Right cardiac atrium (tissue), 5 donors: ENCODE data around the gene PCDHB9. TPM values are rescaled to one million over a fixed set of nuclear protein-coding genes. Genes with fewer than 3 reads are reported as not detected.
"Not testable (repeated sequence)": the region's sequence is repeated elsewhere in the genome, so short reads cannot be mapped to it uniquely, and the experiment has no call there.

Experiments used
- ATAC-seq, 2 donors: fragments of 200-7000 bp; cut with Tn5 transposase; one replicate each; pipeline versions ENCODE4 v1.8.0 to v1.9.1; 2020; ENCODE audit warnings: moderate library complexity in 2 of 2, mild to moderate bottlenecking in 1 of 2
- DNase-seq, 3 donors: peaks; one replicate each; pipeline ENCODE4 v3.0.0-alpha.2; 2020
- H3K27ac ChIP-seq: one replicate; pipeline ENCODE4 v1.5.1; 2013; ENCODE audit warnings: mild to moderate bottlenecking, low read length, control low read depth, moderate library complexity
- H3K27me3 ChIP-seq: one replicate; pipeline ENCODE4 v1.6.1; 2013; ENCODE audit not compliant: control insufficient read depth, insufficient read depth
- H3K4me1 ChIP-seq: one replicate; pipeline ENCODE4 v1.6.1; 2013; ENCODE audit warnings: low read length; ENCODE audit not compliant: control insufficient read depth, insufficient read depth
- H3K4me3 ChIP-seq: one replicate; pipeline ENCODE4 v1.5.1; 2013; ENCODE audit warnings: low read length, control low read depth
- H3K9me3 ChIP-seq: one replicate; pipeline ENCODE4 v1.6.1; 2013; ENCODE audit warnings: low read length; ENCODE audit not compliant: control insufficient read depth
- WGBS: extraction: QIAGEN DNeasy Blood & Tissue Kit; methylation state at CpG from one replicate; pipeline ENCODE4 v1.1.7; 2013; 5-methylcytosine and 5-hydroxymethylcytosine counted together
- intact Hi-C, 4 donors: fragments of 100-400 bp; cut with DNase I; formaldehyde crosslinking; loops; one replicate each; pipeline versions ENCODE4 v1.11.0 to v1.14.0; 2022 to 2023
- polyA plus RNA-seq: library from polyadenylated mRNA; stranded (reverse); fragments of 200-250 nt; gene quantifications from one replicate; pipeline ENCODE4 v1.2.3, GENCODE V29; 2013
- total RNA-seq, 4 donors: library from RNA; stranded (reverse); fragmentation: NEBNext Ultra II Directional; extraction: Animal tissue kit (Norgen Biotek cat#: 25700); gene quantifications; one replicate each; pipeline ENCODE4 v1.2.1, GENCODE V29; 2021
- donor health status: healthy with polysubstance abuse.
- donor health status: DM: no; HTN: yes; CAD: no.
- donor health status: DM: no; HTN: no; CAD: no.
- donor health status: DM: no; HTN: yes; CAD: no; lungs with severe emphysema.
- donor health status: DM: yes; HTN: yes; CAD: no.

PCDHB9 gene
- total and polyA plus RNA-seq, 5 donors = 0.63 to 2.4 (median 1.9) TPM

GRCh38 chr5:141189131-141189530, 2.2 kb downstream of the PCDHB9 start:
- H3K4me1 ChIP-seq, H3K4me3 ChIP-seq, H3K27me3 ChIP-seq, ATAC-seq, H3K27ac ChIP-seq, intact Hi-C loops, DNase-seq: not testable (repeated sequence)
- WGBS = 28% methylated on average over 30 of the region's 35 CpGs
- peaks cover 10% of the 10 kb centered on the region for H3K9me3 ChIP-seq

GRCh38 chr5:141192110-141192725, 5.3 kb downstream of the PCDHB9 start, which contains the start of gene PCDHB10:
Gene PCDHB10 (plus strand): TSS chr5:141192353. CDS start chr5:141192553, 200 bp downstream.
- intact Hi-C loops = no loop called here
- H3K4me3 ChIP-seq = no peak within 1 kb of the TSS
- 5% methylated on average over 10 of the region's 10 CpGs for WGBS
- H3K27me3 ChIP-seq = no peaks in the 10 kb centered on the region
- DNase-seq = no peak
- H3K27ac ChIP-seq = no peak within 1 kb of the TSS
- H3K4me1 ChIP-seq = no peaks in the 10 kb centered on the region
- no peak for ATAC-seq
- peaks cover 5% of the 10 kb centered on the region for H3K9me3 ChIP-seq

DNA sequence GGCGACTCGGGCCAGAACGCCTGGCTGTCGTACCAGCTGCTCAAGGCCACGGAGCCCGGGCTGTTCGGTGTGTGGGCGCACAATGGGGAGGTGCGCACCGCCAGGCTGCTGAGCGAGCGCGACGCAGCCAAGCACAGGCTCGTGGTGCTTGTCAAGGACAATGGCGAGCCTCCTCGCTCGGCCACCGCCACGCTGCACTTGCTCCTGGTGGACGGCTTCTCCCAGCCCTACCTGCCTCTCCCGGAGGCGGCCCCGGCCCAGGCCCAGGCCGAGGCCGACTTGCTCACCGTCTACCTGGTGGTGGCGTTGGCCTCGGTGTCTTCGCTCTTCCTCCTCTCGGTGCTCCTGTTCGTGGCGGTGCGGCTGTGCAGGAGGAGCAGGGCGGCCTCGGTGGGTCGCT, 7.4 kb downstream of the PCDHB9 start:
- H3K4me1 ChIP-seq, intact Hi-C loops, H3K27ac ChIP-seq, H3K27me3 ChIP-seq, DNase-seq, H3K4me3 ChIP-seq, H3K9me3 ChIP-seq, ATAC-seq: not testable (repeated sequence)
- 24% methylated on average over 25 of the region's 37 CpGs for WGBS

GRCh38 chr5:141196363-141196762, 9.4 kb downstream of the PCDHB9 start:
- H3K9me3 ChIP-seq = peaks cover 3% of the 10 kb centered on the region
- WGBS = 27% methylated on average over 3 of the region's 3 CpGs
- H3K4me1 ChIP-seq = no peaks in the 10 kb centered on the region
- intact Hi-C loops = no loop called here
- H3K4me3 ChIP-seq = peak overlapping the region; percentile 20
- DNase-seq (no peak), ATAC-seq (no peak)
- H3K27me3 ChIP-seq = no peaks in the 10 kb centered on the region
- no peak overlapping the region for H3K27ac ChIP-seq

DNA sequence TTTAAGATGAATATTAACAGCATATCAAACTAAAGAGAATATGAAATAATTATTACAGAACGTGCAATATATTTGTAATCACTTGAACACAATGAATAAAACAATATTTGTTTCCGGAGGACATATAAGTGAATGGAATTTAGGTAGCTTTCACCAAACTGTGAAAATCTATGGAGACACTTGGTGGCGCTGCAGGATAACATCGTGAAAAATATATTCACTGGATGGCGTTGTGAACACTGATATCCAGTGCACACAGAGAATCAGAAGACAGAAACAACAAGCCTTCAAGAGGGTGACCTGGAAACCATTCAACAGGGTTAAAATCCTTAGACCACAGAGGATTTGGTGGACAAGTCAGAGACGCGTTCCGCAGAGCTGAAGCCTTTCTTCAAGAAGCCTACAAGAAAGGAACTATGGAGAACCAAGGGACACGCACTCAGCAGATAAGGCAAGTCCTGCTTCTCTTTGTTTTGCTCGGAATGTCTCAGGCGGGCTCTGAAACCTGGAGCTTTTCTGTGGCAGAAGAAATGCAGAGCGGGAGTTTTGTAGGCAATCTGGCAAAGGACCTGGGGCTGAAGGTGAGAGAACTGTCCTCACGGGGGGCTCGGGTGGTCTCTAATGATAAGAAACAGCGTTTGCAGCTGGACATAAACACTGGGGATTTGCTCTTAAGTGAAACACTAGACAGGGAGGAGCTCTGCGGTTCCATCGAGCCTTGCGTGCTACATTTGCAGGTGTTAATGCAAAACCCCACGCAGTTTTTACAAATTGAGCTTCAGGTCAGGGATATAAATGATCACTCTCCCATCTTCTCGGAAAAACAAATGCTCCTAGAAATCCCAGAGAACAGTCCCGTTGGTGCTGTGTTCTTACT, 12.6 kb downstream of the PCDHB9 start, which contains the start of gene PCDHB11:
PCDHB11 (plus strand) TSS at position 269 of the 877 bp plus-strand sequence; CDS start at position 417, 148 bp downstream.
- ATAC-seq (no peak), DNase-seq (no peak)
- no peaks in the 10 kb centered on the region for H3K9me3 ChIP-seq
- no peaks in the 10 kb centered on the region for H3K27me3 ChIP-seq
- H3K4me1 ChIP-seq = no peaks in the 10 kb centered on the region
- intact Hi-C loops = loop anchor here in 2 of 4 donors (10.0 kb wide), 1 partner anchor 365 kb away; no protein-coding TSS in a partner anchor
- WGBS = 34% methylated on average over 21 of the region's 21 CpGs
- no peak within 1 kb of the TSS for H3K4me3 ChIP-seq
- H3K27ac ChIP-seq = no peak within 1 kb of the TSS

DNA sequence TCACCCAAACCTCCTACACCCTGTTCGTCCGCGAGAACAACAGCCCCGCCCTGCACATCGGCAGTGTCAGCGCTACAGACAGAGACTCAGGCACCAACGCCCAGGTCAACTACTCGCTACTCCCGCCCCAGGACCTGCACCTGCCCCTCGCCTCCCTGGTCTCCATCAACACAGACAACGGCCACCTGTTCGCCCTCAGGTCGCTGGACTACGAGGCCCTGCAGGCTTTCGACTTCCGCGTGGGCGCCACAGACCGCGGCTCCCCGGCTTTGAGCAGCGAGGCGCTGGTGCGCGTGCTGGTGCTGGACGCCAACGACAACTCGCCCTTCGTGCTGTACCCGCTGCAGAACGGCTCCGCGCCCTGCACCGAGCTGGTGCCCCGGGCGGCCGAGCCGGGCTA, 14.2 kb downstream of the PCDHB9 start:
- not testable (repeated sequence) for H3K9me3 ChIP-seq, H3K4me1 ChIP-seq, H3K27me3 ChIP-seq, DNase-seq, H3K27ac ChIP-seq, H3K4me3 ChIP-seq, ATAC-seq
- 30% methylated on average over 27 of the region's 38 CpGs for WGBS
- intact Hi-C loops = loop anchor here in 2 of 4 donors (10.0 kb wide), 1 partner anchor 364 kb away; no protein-coding TSS in a partner anchor

DNA sequence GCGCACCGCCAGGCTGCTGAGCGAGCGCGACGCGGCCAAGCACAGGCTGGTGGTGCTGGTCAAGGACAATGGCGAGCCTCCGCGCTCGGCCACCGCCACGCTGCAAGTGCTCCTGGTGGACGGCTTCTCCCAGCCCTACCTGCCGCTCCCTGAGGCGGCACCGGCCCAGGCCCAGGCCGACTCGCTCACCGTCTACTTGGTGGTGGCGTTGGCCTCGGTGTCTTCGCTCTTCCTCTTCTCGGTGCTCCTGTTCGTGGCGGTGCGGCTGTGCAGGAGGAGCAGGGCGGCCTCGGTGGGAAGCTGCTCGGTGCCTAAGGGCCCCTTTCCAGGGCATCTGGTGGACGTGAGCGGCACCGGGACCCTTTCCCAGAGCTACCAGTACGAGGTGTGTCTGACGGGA, 14.7 kb downstream of the PCDHB9 start:
- not testable (repeated sequence) for DNase-seq, H3K27me3 ChIP-seq, ATAC-seq, H3K27ac ChIP-seq, H3K4me1 ChIP-seq, H3K9me3 ChIP-seq, H3K4me3 ChIP-seq
- intact Hi-C loops = loop anchor here in 2 of 4 donors (10.0 kb wide), 1 partner anchor 363 kb away; no protein-coding TSS in a partner anchor
- 25% methylated on average over 32 of the region's 35 CpGs for WGBS

- Histone ChIP-seq H3K27ac (no peak within 1 kb of the TSS), H3K9me3 (peaks cover 3% of the 10 kb centered on the region), H3K4me3 (peak within 1 kb of the TSS; percentile 42), H3K4me1 (no peaks in the 10 kb centered on the region), H3K27me3 (no peaks in the 10 kb centered on the region)
- WGBS = 17% methylated on average over 11 of the region's 11 CpGs
- ATAC-seq (no peak), DNase-seq (no peak)
- intact Hi-C loops = loop anchor here in 2 of 4 donors (10.0 kb wide), 1 partner anchor 356 kb away; no protein-coding TSS in a partner anchor
Observed at GRCh38 chr5:141208478-141208877, 21.5 kb downstream of the PCDHB9 start, which contains the start of gene PCDHB12. Gene PCDHB12 (plus strand): TSS chr5:141208719. CDS start chr5:141208908, 189 bp downstream.

- not testable (repeated sequence) for DNase-seq, ATAC-seq, H3K4me1 ChIP-seq, H3K9me3 ChIP-seq, H3K4me3 ChIP-seq, H3K27me3 ChIP-seq, H3K27ac ChIP-seq
- WGBS = 31% methylated on average over 39 of the region's 39 CpGs
- intact Hi-C loops = loop anchor here in 2 of 4 donors (10.0 kb wide), 1 partner anchor 355 kb away; no protein-coding TSS in a partner anchor
Observed at GRCh38 chr5:141210281-141210680, 23.3 kb downstream of the PCDHB9 start.

DNA sequence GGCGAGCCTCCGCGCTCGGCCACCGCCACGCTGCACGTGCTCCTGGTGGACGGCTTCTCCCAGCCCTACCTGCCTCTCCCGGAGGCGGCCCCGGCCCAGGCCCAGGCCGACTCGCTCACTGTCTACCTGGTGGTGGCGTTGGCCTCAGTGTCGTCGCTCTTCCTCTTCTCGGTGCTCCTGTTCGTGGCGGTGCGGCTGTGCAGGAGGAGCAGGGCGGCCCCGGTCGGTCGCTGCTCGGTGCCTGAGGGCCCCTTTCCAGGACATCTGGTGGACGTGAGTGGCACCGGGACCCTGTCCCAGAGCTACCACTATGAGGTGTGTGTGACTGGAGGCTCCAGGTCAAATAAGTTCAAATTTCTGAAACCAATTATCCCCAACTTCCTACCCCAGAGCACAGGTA, 23.9 kb downstream of the PCDHB9 start:
- ATAC-seq = not testable (repeated sequence)
- intact Hi-C loops = loop anchor here in 2 of 4 donors (10.0 kb wide), 1 partner anchor 354 kb away; no protein-coding TSS in a partner anchor

More for the DNA sequence above, 23.9 kb downstream of the PCDHB9 start:
- not testable (repeated sequence) for H3K27me3 ChIP-seq, H3K9me3 ChIP-seq, H3K4me3 ChIP-seq, DNase-seq, H3K4me1 ChIP-seq, H3K27ac ChIP-seq
- 24% methylated on average over 19 of the region's 27 CpGs for WGBS
